Spleen (tissue), 11 donors: ENCODE measurements around the gene H19. TPM values are rescaled to one million over a fixed set of nuclear protein-coding genes. Genes with fewer than 3 reads are reported as not detected.

Source experiments
- DNase-seq: peaks from one replicate; pipeline ENCODE4 v3.0.0-alpha.2; 2020
- H3K27ac ChIP-seq, 8 donors: fragments of 200-600 bp; sonication (generic) in 7 of 8; 1 replicate in 4 of 8; 2 replicates in 4 of 8; pipeline versions ENCODE4 v1.5.0 to v1.8.0; 2016 to 2021; ENCODE audit warnings: inconsistent platforms in 4 of 8, mild to moderate bottlenecking in 4 of 8, moderate library complexity in 1 of 8
- H3K27me3 ChIP-seq, 7 donors: fragments of 200-600 bp; sonication (generic) in 6 of 7; replicated peaks in 1 of 7; 1 replicate in 4 of 7; 2 replicates in 3 of 7; pipeline versions ENCODE4 v1.5.0 to v1.8.0; 2016 to 2021; ENCODE audit warnings: inconsistent platforms in 3 of 7, mild to moderate bottlenecking in 1 of 7
- H3K36me3 ChIP-seq, 6 donors: fragments of 200-600 bp; sonication (generic) in 5 of 6; 1 replicate in 4 of 6; 2 replicates in 2 of 6; pipeline versions ENCODE4 v1.5.0 to v1.8.0; 2016 to 2021; ENCODE audit warnings: inconsistent platforms in 2 of 6
- H3K4me1 ChIP-seq, 6 donors: fragments of 200-600 bp; sonication (generic) in 5 of 6; 1 replicate in 3 of 6; 2 replicates in 3 of 6; pipeline versions ENCODE4 v1.5.0 to v1.8.0; 2016 to 2021; ENCODE audit warnings: inconsistent platforms in 3 of 6
- H3K4me3 ChIP-seq, 8 donors: fragments of 200-600 bp; sonication (generic) in 7 of 8; 1 replicate in 4 of 8; 2 replicates in 4 of 8; pipeline versions ENCODE4 v1.5.0 to v1.8.0; 2016 to 2021; ENCODE audit warnings: inconsistent platforms in 4 of 8, mild to moderate bottlenecking in 4 of 8, moderate library complexity in 2 of 8
- H3K9me3 ChIP-seq, 8 donors: fragments of 200-600 bp; sonication (generic) in 7 of 8; 1 replicate in 4 of 8; 2 replicates in 4 of 8; pipeline versions ENCODE4 v1.5.0 to v1.8.0; 2016 to 2021; ENCODE audit warnings: inconsistent platforms in 4 of 8
- CTCF ChIP-seq, 11 experiments: fragments of 200-600 bp in 7 of 11; fragments of 450-650 bp in 4 of 11; sonication (generic) in 4 of 11; IDR thresholded peaks in 8 of 11; conservative IDR thresholded peaks in 3 of 11; 1 replicate in 7 of 11; 2 replicates in 4 of 11; pipeline versions ENCODE4 v1.4.0 to v1.8.0; 2016 to 2021; ENCODE audit warnings: antibody characterized with exemption in 11 of 11, inconsistent platforms in 4 of 11, mild to moderate bottlenecking in 1 of 11
- POLR2A ChIP-seq, 3 donors: fragments of 450-650 bp; IDR thresholded peaks; one replicate each; pipeline ENCODE4 v1.5.1; 2017; ENCODE audit warnings: antibody characterized with exemption in 3 of 3, mild to moderate bottlenecking in 1 of 3
- POLR2AphosphoS5 ChIP-seq, 3 donors: sonication (generic); formaldehyde crosslinking; IDR thresholded peaks; one replicate each; pipeline ENCODE4 v1.5.1; 2017; ENCODE audit warnings: antibody characterized with exemption in 3 of 3
- WGBS, 5 donors: extraction: QIAGEN DNeasy Blood & Tissue Kit in 3 of 5; methylation state at CpG; one replicate each; pipeline versions ENCODE4 v1.1.5 to v1.1.7; 2013 to 2018; 5-methylcytosine and 5-hydroxymethylcytosine counted together
- intact Hi-C: fragments of 100-400 bp; cut with DNase I; formaldehyde crosslinking; loops from one replicate; pipeline ENCODE4 v1.15.0; 2023; ENCODE audit warnings: low total_unique reads
- polyA plus RNA-seq, 3 donors: library from polyadenylated mRNA; stranded (reverse); fragments of 200-250 nt; gene quantifications; one replicate each; pipeline ENCODE4 v1.2.1, GENCODE V29; 2013
- total RNA-seq, 7 donors: library from RNA; depleted of rRNA in 3 of 7; stranded (reverse); fragments of >200 nt in 3 of 7; fragmentation: NEBNext Ultra II Directional in 4 of 7; extraction: Animal tissue kit (Norgen Biotek cat#: 25700) in 4 of 7; gene quantifications; one replicate each; pipeline versions ENCODE4 v1.1.0 to v1.2.1, GENCODE V29; 2016 to 2021
- donor health status: healthy with polysubstance abuse.
- donor health status: DM: no; HTN: no; CAD: no; lungs with moderate emphysema.
- donor health status: DM: no; HTN: no; CAD: no.
- donor health status: Bipolar disorder and iron deficiency.
- donor health status: healthy.
- donor health status: DM: no; HTN: no; CAD: no.
- donor health status: DM: yes; HTN: yes; CAD: no.

Gene H19
- total and polyA plus RNA-seq, 10 donors: 10.1 to 620 (median 90.3) TPM

DNA sequence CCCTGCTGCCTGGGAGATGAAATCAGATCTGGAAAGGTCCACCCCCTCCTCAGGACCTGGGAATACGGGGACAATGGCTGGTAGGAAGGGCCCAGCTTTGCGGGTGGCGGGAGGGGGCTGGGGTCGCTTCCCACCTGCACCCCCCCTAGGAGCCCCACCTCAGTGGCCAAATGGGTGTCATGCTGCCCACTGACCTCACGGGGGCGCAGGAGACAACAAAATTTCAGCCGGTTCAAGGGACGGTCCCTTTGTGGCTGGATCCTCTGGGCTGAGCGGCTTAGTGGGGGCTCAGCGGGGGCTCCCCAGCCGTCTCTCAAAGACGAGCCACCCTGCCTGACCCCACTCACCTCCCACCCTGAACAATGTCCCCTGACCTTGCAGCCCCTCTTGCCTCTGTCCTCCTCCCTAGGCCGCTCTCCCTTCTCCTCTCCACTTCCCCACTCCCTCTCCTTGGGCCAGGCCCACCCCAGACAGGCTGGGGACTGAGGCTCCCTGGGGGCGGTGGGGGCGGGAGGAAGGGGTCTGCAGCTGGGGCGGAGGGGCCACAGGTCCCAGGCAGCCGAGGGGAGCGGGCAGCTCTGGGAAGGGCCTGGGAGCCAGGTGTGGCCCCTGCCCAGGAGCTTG lies 39.3 kb upstream of the H19 start:
- Histone ChIP-seq H3K9me3 (no peaks in the 10 kb centered on the region), H3K27me3 (no peaks in the 10 kb centered on the region), H3K4me1 (no peaks in the 10 kb centered on the region), H3K36me3 (no peaks in the 10 kb centered on the region), H3K4me3 (no peak overlapping the region), H3K27ac (no peak overlapping the region)
- intact Hi-C loops: no loop called here
- DNase-seq: no peak
- no CpG with 5 or more reads among the region's 18 CpGs for WGBS, 5 donors
- TF ChIP-seq POLR2AphosphoS5 (IDR thresholded peaks at IDR 0.05) (no peak), CTCF (IDR thresholded peaks at IDR 0.05 in 8 of 11, conservative IDR thresholded peaks at IDR 0.05 in 3 of 11) (no peak), POLR2A (IDR thresholded peaks at IDR 0.05) (no peak)

GRCh38 chr11:2035382-2035781 lies 37.7 kb upstream of the H19 start:
- TF ChIP-seq CTCF (IDR thresholded peaks at IDR 0.05 in 8 of 11, conservative IDR thresholded peaks at IDR 0.05 in 3 of 11) (no peak), POLR2AphosphoS5 (IDR thresholded peaks at IDR 0.05) (no peak), POLR2A (IDR thresholded peaks at IDR 0.05) (no peak)
- no peak for DNase-seq

GRCh38 chr11:2031058-2031457 lies 33.4 kb upstream of the H19 start:
- intact Hi-C loops: no loop called here
- H3K4me1 ChIP-seq: no peaks in the 10 kb centered on the region
- no peak overlapping the region for H3K27ac ChIP-seq
- H3K36me3 ChIP-seq: no peaks in the 10 kb centered on the region
- TF ChIP-seq CTCF (IDR thresholded peaks at IDR 0.05 in 8 of 11, conservative IDR thresholded peaks at IDR 0.05 in 3 of 11): no peak
- TF ChIP-seq POLR2AphosphoS5 (IDR thresholded peaks at IDR 0.05): no peak
- TF ChIP-seq POLR2A (IDR thresholded peaks at IDR 0.05): no peak
- DNase-seq: no peak
- H3K9me3 ChIP-seq: no peaks in the 10 kb centered on the region
- H3K4me3 ChIP-seq: no peak overlapping the region
- H3K27me3 ChIP-seq: no peaks in the 10 kb centered on the region
- WGBS, 5 donors: no CpG with 5 or more reads among the region's 10 CpGs

More at GRCh38 chr11:2035382-2035781, 37.7 kb upstream of the H19 start:
- H3K36me3 ChIP-seq: no peaks in the 10 kb centered on the region
- H3K27me3 ChIP-seq: no peaks in the 10 kb centered on the region
- intact Hi-C loops: no loop called here
- no peak overlapping the region for H3K27ac ChIP-seq
- no peak overlapping the region for H3K4me3 ChIP-seq
- H3K4me1 ChIP-seq: no peaks in the 10 kb centered on the region
- H3K9me3 ChIP-seq: no peaks in the 10 kb centered on the region
- no CpG with 5 or more reads among the region's 14 CpGs for WGBS, 5 donors

GRCh38 chr11:2027708-2028107 lies 30.1 kb upstream of the H19 start:
- no peaks in the 10 kb centered on the region for H3K9me3 ChIP-seq
- DNase-seq: no peak
- no peaks in the 10 kb centered on the region for H3K4me1 ChIP-seq
- intact Hi-C loops: no loop called here
- H3K36me3 ChIP-seq: no peaks in the 10 kb centered on the region
- H3K27me3 ChIP-seq: no peaks in the 10 kb centered on the region
- TF ChIP-seq POLR2AphosphoS5 (IDR thresholded peaks at IDR 0.05) (no peak), CTCF (IDR thresholded peaks at IDR 0.05 in 8 of 11, conservative IDR thresholded peaks at IDR 0.05 in 3 of 11) (no peak), POLR2A (IDR thresholded peaks at IDR 0.05) (no peak)
- no CpG with 5 or more reads among the region's 15 CpGs for WGBS, 5 donors
- H3K4me3 ChIP-seq: no peak overlapping the region
- no peak overlapping the region for H3K27ac ChIP-seq
